LNCaP clone FGC (cell line): Measurements from ENCODE around the gene SPON1.

Experiments
- DNase-seq: peaks from one replicate; pipeline ENCODE4 v3.0.0-alpha.2; 2011; ENCODE audit warnings: low read depth
- H3K4me3 ChIP-seq: 2 replicates; pipeline ENCODE4 v1.5.1; 2011; ENCODE audit warnings: mild to moderate bottlenecking, low read depth, low read length, control low read depth
- TF ChIP-seq, protein P1 (sequence below): IDR thresholded peaks from 2 replicates; pipeline ENCODE4 v1.5.1; 2012; ENCODE audit warnings: mild to moderate bottlenecking; ENCODE audit not compliant: control insufficient read depth, insufficient read depth; ENCODE audit errors: extremely low read depth

The SPON1 gene

GRCh38 chr11:14136561-14136960, 174.0 kb downstream of the SPON1 start:
- H3K4me3 ChIP-seq: no peak overlapping the region
- TF ChIP-seq, protein P1, sequence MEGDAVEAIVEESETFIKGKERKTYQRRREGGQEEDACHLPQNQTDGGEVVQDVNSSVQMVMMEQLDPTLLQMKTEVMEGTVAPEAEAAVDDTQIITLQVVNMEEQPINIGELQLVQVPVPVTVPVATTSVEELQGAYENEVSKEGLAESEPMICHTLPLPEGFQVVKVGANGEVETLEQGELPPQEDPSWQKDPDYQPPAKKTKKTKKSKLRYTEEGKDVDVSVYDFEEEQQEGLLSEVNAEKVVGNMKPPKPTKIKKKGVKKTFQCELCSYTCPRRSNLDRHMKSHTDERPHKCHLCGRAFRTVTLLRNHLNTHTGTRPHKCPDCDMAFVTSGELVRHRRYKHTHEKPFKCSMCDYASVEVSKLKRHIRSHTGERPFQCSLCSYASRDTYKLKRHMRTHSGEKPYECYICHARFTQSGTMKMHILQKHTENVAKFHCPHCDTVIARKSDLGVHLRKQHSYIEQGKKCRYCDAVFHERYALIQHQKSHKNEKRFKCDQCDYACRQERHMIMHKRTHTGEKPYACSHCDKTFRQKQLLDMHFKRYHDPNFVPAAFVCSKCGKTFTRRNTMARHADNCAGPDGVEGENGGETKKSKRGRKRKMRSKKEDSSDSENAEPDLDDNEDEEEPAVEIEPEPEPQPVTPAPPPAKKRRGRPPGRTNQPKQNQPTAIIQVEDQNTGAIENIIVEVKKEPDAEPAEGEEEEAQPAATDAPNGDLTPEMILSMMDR: no peak
- no peak for DNase-seq

DNA sequence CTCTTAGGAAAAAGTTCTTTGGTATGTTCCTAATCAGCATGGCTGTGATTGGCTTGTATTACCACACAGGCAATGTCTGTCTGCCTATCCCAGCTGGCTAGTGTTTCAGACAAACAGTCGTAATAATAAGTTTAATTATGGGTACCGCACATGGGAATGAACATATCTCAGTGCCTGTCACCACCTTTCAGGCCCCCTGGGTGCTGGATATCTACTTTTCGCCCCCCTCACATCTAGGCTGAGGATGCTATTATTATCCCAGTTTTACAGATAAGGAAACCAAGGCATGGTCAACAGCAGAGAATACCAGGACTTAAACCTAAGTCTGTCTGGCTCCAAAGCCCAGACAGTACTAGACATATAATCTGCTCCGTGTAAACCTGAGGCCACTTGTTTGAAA, 174.8 kb downstream of the SPON1 start:
- TF ChIP-seq, protein P1: no peak

DNA sequence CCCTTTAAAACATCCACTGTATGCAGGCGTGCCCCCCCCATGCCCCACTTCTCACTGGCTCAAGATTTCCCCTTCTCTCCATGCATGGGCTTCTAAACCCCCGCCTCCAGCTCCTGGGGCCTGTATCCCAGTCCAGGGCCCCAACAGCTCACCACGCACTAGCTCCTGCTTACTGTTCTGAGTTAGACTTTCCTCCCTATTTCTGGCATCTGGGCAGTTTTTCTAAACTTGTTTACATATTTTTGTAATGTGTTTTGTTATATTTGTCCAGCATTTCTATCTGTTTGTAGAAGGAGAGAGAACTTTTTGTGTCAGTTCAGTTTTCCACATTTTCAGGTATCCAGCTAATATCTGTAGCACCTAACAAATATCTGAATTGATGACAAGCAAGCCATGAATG, 178.5 kb downstream of the SPON1 start:
- TF ChIP-seq, protein P1: no peak
- DNase-seq: no peak
- H3K4me3 ChIP-seq: no peak overlapping the region

More for the DNA sequence above, 174.8 kb downstream of the SPON1 start:
- H3K4me3 ChIP-seq: no peak overlapping the region
- DNase-seq: no peak

GRCh38 chr11:14141676-14142075, 179.2 kb downstream of the SPON1 start:
- TF ChIP-seq, protein P1: no peak
- no peak for DNase-seq
- no peak overlapping the region for H3K4me3 ChIP-seq

DNA sequence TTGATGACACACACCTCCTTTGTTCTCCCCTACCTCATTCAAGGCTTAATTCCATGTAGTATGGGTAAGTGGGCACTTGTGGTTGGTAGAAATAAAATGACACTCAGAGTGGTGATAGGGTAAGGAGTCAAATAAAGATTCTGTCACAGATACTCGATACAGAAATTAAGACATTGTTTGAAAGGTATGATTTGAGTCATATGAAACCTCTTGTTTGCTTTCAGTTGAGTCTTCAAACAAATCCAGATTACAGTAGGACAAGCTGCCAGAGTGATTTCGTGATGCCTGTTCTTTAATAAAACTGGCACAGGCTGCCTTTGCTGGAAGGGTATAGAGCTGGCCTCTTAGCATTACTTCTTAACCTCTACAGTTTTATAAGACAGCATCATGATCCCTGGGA, 182.4 kb downstream of the SPON1 start:
- TF ChIP-seq, protein P1: no peak
- no peak overlapping the region for H3K4me3 ChIP-seq
- DNase-seq: peak; percentile 85

GRCh38 chr11:14148653-14149273, 186.2 kb downstream of the SPON1 start:
- TF ChIP-seq, protein P1: peak; percentile 68
- peak; percentile 37 for DNase-seq
- H3K4me3 ChIP-seq: no peak overlapping the region

- no peak overlapping the region for H3K4me3 ChIP-seq
- TF ChIP-seq, protein P1: no peak
- DNase-seq: no peak
Measured at GRCh38 chr11:14149683-14150082, 187.2 kb downstream of the SPON1 start.
